Vagina (tissue), 2 donors: ENCODE results near the gene CMSS1. TPM values are rescaled to one million over a fixed set of nuclear protein-coding genes. Genes with fewer than 3 reads are reported as not detected.

Source experiments
- DNase-seq, 2 donors: peaks; one replicate each; pipeline ENCODE4 v3.0.0-alpha.2; 2017; ENCODE audit errors: extremely low spot score in 2 of 2
- H3K27ac ChIP-seq: fragments of 200-600 bp; sonication (generic); one replicate; pipeline ENCODE4 v1.5.1; 2019
- H3K27me3 ChIP-seq: fragments of 200-600 bp; sonication (generic); one replicate; pipeline ENCODE4 v1.5.1; 2019
- H3K36me3 ChIP-seq, 2 donors: fragments of 200-600 bp; sonication (generic); one replicate each; pipeline ENCODE4 v1.5.1; 2017 to 2019
- H3K4me1 ChIP-seq: fragments of 200-600 bp; sonication (generic); one replicate; pipeline ENCODE4 v1.5.1; 2019
- H3K4me3 ChIP-seq, 2 donors: fragments of 200-600 bp; sonication (generic); 1 replicate in 1 of 2; 2 replicates in 1 of 2; pipeline ENCODE4 v1.5.1; 2016 to 2019
- H3K9me3 ChIP-seq: fragments of 200-600 bp; sonication (generic); one replicate; pipeline ENCODE4 v1.5.1; 2019
- POLR2A ChIP-seq, 2 donors: fragments of 450-650 bp; IDR thresholded peaks; one replicate each; pipeline ENCODE4 v1.6.1; 2017; ENCODE audit warnings: antibody characterized with exemption in 2 of 2, mild to moderate bottlenecking in 2 of 2, moderate library complexity in 2 of 2
- POLR2AphosphoS5 ChIP-seq, 2 donors: sonication (generic); formaldehyde crosslinking; IDR thresholded peaks; one replicate each; pipeline ENCODE4 v1.9.0; 2017; ENCODE audit warnings: antibody characterized with exemption in 2 of 2, mild to moderate bottlenecking in 2 of 2, low read depth in 1 of 2; ENCODE audit not compliant: insufficient read depth in 1 of 2
- intact Hi-C: fragments of 100-400 bp; cut with DNase I; formaldehyde crosslinking; loops from one replicate; pipeline ENCODE4 v1.15.1; 2023
- total RNA-seq: library from RNA; depleted of rRNA; stranded (reverse); fragments of >200 nt; gene quantifications from one replicate; pipeline ENCODE4 v1.2.3, GENCODE V29; 2016
- TF ChIP-seq, protein P1 (sequence below), 3 experiments: fragments of 450-650 bp in 2 of 3; fragments of 200-600 bp in 1 of 3; sonication (generic) in 1 of 3; IDR thresholded peaks; one replicate each; pipeline ENCODE4 v1.5.1; 2017 to 2019; ENCODE audit warnings: antibody characterized with exemption in 3 of 3, mild to moderate bottlenecking in 2 of 3, moderate library complexity in 2 of 3

CMSS1 gene
- total RNA-seq, 1 donor from 2014 or later, result 21.4 TPM

DNA sequence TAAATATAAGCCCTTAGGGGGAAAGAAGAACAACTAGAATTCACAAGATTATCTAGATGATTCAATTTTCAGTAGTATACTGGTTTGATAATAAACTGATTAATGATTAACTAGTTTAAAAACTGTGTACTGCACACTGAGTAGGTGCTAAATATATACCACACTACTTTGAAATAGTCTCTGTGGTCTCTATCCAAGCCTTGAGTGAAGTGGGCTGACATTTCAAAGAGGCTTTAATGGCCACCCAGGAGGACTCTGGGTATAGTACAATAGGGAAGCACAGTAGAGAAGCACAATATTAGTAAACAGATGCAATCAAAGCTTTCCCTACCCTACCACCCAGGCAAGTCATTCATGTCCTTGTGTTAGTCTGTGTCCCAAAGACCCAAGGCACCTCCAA, 249.9 kb downstream of the CMSS1 start:
- no peak for DNase-seq
- H3K4me3 ChIP-seq, result no peak overlapping the region
- H3K27me3 ChIP-seq, result no peaks in the 10 kb centered on the region
- H3K27ac ChIP-seq, result no peak overlapping the region
- TF ChIP-seq, protein P1, sequence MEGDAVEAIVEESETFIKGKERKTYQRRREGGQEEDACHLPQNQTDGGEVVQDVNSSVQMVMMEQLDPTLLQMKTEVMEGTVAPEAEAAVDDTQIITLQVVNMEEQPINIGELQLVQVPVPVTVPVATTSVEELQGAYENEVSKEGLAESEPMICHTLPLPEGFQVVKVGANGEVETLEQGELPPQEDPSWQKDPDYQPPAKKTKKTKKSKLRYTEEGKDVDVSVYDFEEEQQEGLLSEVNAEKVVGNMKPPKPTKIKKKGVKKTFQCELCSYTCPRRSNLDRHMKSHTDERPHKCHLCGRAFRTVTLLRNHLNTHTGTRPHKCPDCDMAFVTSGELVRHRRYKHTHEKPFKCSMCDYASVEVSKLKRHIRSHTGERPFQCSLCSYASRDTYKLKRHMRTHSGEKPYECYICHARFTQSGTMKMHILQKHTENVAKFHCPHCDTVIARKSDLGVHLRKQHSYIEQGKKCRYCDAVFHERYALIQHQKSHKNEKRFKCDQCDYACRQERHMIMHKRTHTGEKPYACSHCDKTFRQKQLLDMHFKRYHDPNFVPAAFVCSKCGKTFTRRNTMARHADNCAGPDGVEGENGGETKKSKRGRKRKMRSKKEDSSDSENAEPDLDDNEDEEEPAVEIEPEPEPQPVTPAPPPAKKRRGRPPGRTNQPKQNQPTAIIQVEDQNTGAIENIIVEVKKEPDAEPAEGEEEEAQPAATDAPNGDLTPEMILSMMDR (IDR thresholded peaks at IDR 0.05), result no peak
- H3K9me3 ChIP-seq, result no peaks in the 10 kb centered on the region
- no peaks in the 10 kb centered on the region for H3K36me3 ChIP-seq
- H3K4me1 ChIP-seq, result peaks cover 20% of the 10 kb centered on the region
- intact Hi-C loops, result loop anchor here (10.0 kb wide), 1 partner anchor 187 kb away; no protein-coding TSS in a partner anchor

DNA sequence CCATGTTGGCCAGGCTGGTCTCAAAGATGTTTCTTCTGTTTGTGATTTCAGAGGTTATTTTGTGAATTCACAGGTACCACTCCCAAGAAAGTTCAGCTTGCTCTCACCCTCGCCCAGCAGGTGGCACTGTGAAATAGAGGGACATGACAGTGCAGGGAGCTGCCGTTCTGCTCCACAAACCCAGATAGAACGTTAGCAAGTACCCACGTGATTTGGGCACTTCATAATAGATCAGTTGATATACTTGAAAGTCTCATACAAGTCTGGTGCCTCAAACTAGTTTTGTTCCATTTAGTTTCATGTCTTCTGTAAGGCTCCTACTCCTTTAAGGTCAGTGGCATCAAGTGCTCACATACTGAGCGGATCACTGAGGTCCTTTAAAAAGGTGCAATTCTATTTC, 251.2 kb downstream of the CMSS1 start:
- Histone ChIP-seq H3K9me3 (no peaks in the 10 kb centered on the region), H3K27ac (no peak overlapping the region), H3K4me1 (peaks cover 30% of the 10 kb centered on the region), H3K27me3 (no peaks in the 10 kb centered on the region), H3K4me3 (no peak overlapping the region), H3K36me3 (no peaks in the 10 kb centered on the region)
- no peak for DNase-seq
- intact Hi-C loops, result loop anchor here (10.0 kb wide), 1 partner anchor 186 kb away; no protein-coding TSS in a partner anchor
- TF ChIP-seq POLR2AphosphoS5 (IDR thresholded peaks at IDR 0.05; ENCODE audit: insufficient read depth in 1 of 2, low read depth in 1 of 2), result no peak
- TF ChIP-seq, protein P1 (IDR thresholded peaks at IDR 0.05), result peak; percentile 26 to 68 (median 66)

DNA sequence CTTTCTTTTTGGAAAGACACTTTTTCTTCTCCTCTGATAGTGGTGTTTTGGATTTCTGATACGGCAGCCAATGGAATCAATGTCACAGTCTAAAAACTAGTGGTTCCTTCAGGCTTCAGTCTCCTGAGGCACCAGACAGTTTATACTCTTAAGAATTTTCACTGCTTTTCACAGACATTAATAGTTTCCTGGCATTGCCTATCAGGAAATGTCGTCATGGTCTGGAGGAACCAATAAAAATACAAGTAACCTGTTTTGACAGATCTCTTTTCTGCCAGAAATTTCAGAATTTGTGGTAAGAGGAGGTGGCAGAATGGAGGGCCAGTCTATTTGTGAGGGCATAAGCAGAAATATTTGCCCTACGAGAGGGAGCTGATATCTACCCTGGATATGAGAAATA, 251.8 kb downstream of the CMSS1 start:
- no peaks in the 10 kb centered on the region for H3K27me3 ChIP-seq
- no peak for DNase-seq
- no peaks in the 10 kb centered on the region for H3K9me3 ChIP-seq
- peak overlapping the region; percentile 52 for H3K27ac ChIP-seq
- H3K4me1 ChIP-seq, result peaks cover 36% of the 10 kb centered on the region
- intact Hi-C loops, result loop anchor here (10.0 kb wide), 1 partner anchor 185 kb away; no protein-coding TSS in a partner anchor
- TF ChIP-seq POLR2AphosphoS5 (IDR thresholded peaks at IDR 0.05; ENCODE audit: insufficient read depth in 1 of 2, low read depth in 1 of 2) (no peak), POLR2A (IDR thresholded peaks at IDR 0.05) (no peak)
- TF ChIP-seq, protein P1 (IDR thresholded peaks at IDR 0.05), result no peak
- no peaks in the 10 kb centered on the region for H3K36me3 ChIP-seq
- H3K4me3 ChIP-seq, result no peak overlapping the region

DNA sequence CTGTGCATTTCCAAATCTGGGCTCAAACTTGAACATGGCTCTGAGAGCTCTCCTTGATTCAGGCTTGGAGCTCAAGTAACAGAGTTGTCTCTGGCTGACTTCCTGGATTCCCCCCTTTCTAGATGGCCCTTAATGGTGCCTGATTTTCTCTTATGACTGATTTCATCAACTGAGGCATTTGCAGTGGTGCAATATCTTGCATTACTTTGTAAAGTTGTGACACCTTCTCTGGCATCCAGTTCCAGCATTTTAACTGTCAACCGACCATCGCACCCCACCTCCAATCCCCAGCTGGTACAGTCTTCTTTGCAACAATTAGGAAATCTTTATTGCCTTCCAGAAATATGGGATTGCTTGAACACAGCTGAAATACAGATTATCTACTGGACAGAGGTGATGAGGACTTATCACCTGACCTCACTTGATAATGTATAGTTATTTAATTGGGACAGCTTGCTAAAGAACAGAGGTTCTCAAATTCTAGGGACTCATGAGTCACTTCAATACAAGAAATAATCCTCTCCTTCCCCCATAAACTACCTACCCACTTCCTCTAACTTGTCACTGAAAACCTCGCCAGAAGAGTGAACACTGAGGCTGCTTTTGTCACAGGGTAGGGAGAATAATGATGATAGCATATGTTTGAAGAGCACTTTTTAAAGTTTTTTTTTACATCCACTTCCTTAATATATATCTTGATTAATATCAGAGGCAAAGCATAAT, 254.8 kb downstream of the CMSS1 start:
- DNase-seq, result no peak
- H3K27ac ChIP-seq, result no peak overlapping the region
- H3K27me3 ChIP-seq, result no peaks in the 10 kb centered on the region
- TF ChIP-seq, protein P1 (IDR thresholded peaks at IDR 0.05), result no peak
- TF ChIP-seq POLR2AphosphoS5 (IDR thresholded peaks at IDR 0.05; ENCODE audit: insufficient read depth in 1 of 2, low read depth in 1 of 2) (no peak), POLR2A (IDR thresholded peaks at IDR 0.05) (no peak)
- intact Hi-C loops, result no loop called here
- H3K4me1 ChIP-seq, result peaks cover 36% of the 10 kb centered on the region
- no peaks in the 10 kb centered on the region for H3K36me3 ChIP-seq
- no peaks in the 10 kb centered on the region for H3K9me3 ChIP-seq
- H3K4me3 ChIP-seq, result no peak overlapping the region

DNA sequence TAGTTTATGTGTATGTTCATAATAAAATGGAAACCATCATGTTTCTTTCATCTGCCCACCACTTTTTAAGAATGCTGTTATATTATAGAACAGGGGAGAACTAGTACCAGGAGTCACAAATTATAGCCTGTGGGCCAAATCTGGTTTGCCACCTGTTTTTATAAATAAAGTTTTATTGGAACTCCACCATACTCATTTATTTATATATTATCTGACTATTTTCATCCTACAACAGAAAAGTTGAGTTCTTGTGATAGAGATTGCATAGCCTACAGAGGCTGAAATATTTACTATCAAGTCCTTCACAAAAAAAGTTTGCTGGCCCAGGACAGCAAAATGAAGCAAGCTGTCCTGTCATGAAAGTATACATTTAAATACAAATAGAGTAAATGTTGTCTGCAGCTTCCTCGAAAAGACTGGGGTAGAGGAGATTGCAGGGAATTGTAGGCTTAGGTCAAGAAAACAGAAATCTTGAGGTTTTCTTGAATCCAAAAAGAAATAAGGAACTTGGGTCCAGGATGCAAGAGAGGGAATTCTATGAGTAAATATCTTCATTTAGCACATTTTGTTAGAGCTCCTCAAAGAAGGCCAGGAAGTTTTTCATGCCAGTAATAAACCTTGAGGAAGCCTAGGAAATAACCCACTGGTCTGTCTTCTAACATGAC, 255.5 kb downstream of the CMSS1 start:
- H3K9me3 ChIP-seq, result no peaks in the 10 kb centered on the region
- H3K27ac ChIP-seq, result peak overlapping the region; percentile 55
- no peak for DNase-seq
- no peak overlapping the region for H3K4me3 ChIP-seq
- intact Hi-C loops, result no loop called here
- TF ChIP-seq POLR2AphosphoS5 (IDR thresholded peaks at IDR 0.05; ENCODE audit: insufficient read depth in 1 of 2, low read depth in 1 of 2) (no peak), POLR2A (IDR thresholded peaks at IDR 0.05) (no peak)
- TF ChIP-seq, protein P1 (IDR thresholded peaks at IDR 0.05), result no peak
- no peaks in the 10 kb centered on the region for H3K36me3 ChIP-seq
- peaks cover 36% of the 10 kb centered on the region for H3K4me1 ChIP-seq
- H3K27me3 ChIP-seq, result no peaks in the 10 kb centered on the region
